ENCODE data around the gene TULP4.
A peak's percentile ranks its signal among the peaks of the same experiment; 100 is the strongest.
"Not testable (repeated sequence)": the region's sequence is repeated elsewhere in the genome, so short reads cannot be mapped to it uniquely, and the experiment has no call there.

The TULP4 gene

DNA sequence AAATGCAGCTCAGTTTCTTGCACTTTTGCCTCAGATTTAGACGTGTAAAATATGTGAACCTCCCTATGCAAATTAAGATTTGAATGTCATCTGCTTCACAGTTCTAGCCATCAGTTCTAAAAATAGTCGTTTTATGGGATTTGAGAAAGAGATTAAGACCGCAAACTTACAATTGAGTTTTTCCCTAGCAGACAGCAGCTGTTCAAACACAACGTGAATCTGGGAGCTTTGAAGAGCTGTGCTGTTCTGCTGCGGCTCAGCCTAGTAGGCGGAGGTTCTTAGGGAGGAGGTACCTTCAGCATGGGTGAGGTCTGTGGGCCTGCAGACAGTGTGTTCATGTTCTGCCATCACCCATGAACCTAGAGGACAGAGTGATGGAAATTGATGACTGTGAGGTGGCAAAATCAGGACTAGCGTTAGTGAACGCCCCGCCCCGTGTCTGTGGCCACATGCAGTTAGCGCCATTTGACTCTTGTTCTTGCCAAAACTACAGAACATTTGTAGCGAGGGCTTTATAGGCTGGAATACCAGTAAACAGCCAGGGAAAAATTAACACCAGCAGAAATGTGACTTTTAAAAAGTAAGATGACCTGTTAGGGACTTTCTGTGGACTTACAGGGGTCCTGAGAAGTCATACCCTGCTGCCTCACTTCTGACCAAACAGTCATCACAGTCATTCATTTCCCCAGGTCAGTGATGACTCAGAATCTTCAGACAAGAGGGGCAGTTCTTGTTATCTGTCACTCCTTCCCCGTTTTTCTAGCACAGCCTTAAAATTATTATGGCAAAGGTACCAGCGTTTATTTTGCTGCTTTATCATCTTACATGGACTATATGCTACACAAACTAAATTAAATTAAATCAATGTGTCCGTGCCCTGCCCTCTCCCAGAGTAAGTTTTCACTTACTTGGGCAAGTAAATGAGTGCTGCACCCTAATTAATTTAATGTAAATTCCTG lies 163.4 kb downstream of the TULP4 start:
- DNase-seq: peak; percentile 49 to 52

DNA sequence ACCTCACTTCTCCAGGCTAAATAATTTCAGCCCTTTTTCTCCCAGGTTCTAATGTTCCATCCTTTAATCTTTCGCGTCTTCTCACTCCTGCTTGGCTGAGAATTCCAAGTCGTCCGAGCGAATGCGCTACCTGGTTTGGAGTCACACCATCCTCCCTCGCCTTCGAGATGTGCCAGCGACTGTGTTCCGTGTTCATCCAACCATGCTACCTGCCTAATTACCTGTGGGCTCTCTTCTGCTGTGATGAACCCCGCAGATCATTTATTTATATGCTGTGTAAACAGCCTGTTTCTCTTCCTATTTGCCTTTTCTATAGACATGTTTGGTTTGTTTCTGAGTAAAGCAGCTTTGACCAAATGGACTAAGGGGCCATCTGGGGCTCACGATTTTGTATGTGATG lies 164.1 kb downstream of the TULP4 start:
- peak; percentile 40 to 50 for DNase-seq

DNA sequence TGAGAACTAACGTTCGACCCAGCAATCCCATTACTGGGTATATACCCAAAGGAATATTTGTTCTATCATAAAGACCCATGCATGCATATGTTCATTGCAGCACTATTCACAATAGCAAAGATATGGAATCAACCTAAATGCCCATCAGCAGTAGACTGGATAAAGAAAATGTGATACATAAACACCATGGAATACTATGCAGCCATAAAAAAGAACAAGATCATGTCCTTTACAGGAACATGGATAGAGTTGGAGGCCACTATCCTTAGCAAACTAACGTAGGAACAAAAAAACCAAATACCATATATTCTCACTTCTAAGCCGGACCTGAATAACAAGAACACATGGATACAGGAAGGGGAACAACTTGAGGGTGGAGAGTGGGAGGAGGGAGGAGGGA lies 165.5 kb downstream of the TULP4 start:
- not testable (repeated sequence) for DNase-seq

DNA sequence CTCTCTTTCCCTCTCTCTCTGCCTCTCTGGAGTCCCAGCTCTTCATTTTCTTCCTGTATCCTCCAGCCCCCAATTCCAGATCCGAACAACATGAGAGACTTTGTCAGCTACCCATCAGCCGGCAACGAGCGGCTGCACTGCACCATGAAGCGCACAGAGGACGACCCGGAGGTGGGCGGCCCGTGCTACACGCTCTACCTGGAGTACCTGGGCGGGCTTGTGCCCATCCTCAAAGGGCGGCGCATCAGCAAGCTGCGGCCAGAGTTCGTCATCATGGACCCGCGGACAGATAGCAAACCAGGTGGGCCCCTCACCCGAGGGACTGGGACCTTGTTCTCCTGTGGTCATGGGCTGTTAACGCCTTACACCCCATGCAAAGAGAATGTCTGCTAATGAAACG lies 168.7 kb downstream of the TULP4 start:
- no peak for DNase-seq

DNA sequence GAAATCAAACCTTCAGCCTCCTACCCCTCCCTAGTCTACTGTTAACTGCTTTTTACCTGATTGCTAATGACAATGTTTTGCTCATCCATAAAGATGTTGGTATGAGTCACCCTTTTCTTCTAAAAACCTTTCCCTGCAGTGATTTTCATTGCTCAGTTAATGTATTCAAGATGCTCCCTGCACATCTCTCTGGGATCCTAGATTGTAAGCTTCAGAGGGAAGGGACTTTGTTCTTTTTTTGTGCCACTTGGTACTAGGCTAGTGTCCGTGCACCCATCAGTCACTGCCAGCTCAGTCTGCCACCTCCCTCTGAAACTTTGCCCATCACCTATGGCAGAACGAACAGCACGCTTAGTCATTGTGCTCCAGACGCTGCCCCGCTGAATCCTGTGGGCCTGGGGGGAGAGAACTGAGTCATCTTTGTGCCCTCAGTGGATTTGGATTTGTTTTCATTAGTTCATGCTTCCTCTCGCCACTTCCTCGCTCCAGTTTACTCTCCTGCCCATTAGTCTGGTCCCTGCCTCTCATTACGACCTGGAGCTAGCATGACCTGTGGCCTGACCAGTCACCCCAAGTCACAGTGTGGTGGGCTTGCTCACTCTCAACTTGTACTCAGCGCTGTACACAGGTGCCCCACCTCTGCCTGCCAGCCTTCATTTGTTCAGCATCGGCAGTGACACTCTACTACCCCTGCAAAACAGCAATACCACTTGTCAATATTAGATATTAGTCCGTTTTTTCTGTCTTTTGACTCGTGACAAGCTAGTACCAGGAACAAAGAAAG lies 169.6 kb downstream of the TULP4 start:
- DNase-seq: no peak

DNA sequence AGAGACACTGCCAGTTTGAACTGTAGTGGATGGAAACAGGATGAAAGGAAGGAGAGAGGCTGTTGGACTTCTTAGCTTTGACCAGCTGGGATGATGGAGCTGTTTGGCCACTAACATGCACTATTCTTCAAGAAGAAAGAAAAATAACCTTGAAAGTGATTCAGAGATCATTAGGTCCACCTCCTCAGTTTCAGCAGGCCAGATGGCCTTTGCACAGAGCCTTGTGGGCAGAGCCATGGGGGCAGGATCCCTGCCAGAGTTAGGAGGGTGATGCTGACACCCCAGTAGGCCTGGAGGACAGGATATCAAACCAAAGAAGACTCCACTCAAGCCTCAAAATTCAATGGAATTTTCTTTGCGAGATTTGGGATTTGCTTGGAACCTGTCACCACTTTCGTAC lies 173.2 kb downstream of the TULP4 start:
- DNase-seq: no peak

DNA sequence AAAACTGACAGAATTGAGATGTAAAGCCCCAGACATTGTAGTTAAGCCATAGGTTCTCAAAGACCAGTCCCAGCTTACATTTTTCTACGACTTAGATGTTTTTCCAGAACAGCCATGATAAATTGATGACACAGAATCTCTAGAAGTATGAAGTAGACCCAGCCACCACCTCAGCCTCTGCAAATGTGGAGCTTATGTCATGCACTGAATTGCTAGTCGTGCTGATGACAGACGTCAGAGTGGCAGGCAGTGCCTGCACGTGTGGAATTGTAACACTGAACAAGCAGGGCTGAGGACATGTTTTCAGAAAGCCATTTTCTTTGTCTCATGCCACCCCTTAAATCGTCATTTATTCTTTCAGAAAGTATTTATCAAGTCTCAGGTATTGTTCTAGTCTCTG lies 175.2 kb downstream of the TULP4 start:
- DNase-seq: no peak

DNA sequence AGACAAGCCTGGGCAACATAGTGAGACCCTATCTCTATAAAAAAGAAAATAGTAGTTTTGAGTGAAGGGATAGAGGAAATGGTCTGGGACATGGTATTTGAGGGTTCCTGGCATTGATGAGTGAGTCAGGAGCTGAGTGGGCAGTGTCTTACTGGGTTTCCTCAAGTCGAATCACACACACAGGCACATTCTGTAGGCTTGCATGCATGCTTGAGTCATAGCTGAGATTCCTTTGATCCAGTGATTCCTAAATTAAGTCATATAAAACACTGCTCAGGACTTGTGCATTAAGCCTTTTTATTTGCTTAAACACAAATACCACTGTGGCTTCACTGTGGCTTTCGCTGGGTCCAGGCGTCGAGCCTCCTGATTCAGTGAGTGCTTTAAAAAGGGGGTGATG lies 175.8 kb downstream of the TULP4 start:
- no peak for DNase-seq

DNA sequence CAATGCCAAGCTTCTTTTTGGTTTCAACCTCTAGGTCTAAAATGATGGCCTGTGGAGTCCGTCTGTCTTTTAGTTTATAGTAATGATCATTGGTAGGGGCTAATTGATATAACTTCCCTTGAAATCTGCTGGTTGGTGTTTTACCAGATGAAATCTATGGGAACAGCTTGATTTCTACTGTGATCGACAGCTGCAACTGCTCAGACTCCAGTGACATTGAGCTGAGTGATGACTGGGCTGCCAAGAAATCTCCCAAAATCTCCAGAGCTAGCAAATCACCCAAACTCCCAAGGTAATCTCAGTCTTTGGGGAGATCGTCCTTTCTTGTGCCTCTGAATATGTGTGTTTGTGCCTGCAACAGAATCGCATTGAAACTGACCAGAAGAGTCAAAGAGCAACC lies 177.2 kb downstream of the TULP4 start:
- DNase-seq: no peak

DNA sequence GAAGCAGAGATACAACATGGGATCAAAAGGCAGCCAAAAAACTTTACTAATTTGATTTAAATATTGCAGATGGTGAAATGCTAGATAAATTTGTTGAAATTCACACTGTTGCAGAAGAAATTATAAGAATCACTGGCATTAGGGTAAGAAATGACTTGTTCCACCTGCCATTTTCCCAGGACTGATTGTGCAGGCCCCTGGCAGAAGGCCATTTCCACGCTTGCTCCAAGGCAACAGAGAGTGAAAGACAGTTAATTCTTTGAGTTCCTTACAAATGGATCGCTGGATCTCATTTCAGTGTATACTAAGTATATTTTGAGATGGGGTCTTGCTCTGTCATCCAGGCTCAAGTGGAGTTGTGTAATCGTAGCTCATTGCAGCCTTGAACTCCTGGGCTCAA lies 180.6 kb downstream of the TULP4 start:
- DNase-seq: no peak

DNA sequence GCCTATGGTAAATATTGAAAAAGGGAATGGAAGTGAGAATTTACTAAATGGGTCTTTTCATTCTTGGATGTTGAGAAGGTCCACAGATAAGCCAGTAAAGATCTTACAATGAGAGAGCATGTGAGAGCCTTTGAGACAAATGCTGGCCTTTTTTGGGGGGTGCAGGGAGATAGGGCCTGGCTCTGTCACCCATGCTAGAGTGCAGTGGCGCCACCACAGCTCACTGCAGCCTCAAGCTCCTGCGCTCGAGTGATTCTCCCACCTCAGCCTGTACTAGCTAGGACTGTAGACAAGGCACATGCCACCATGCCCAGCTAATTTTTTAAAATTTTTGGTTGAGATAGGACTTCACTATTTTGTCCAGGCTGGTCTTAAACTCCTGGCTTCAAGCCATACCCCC lies 184.4 kb downstream of the TULP4 start:
- no peak for DNase-seq

DNA sequence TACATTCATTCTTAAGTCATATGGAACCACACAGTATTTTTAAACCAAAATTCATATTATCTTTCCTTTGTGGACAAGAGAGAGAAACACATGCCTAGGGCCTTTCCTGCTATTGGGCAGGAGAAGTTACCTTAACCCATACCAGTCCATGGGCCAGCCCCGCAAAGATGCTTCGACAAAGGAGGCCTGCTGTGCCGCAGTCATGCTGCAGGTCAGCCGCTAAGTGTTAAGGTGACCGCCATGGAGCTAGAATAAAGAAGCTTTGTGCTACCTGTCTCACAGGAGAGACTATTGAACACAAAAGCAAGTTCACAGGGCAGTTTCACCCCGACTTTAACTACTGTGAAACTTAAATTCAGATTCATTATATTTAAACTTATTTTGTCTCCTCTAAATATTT lies 185.4 kb downstream of the TULP4 start:
- DNase-seq: no peak

DNA sequence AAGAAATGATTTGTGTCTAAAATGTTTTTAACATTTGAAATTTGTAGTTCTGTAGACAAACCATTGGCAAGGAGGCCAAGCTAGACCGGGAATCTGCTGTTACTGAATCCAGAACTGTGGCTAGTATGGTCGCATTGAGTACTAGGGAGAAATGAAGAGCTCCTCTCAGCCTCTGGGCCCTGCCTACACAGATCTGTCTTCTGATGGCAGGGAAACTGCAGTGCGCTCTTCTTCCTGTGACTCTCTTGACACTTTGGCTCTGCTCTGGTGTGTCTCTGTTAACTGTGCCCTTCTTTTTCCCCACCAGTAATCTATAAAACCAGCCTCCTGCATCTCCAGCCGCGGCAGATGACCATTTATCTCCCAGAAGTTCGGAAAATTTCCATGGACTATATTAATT lies 186.1 kb downstream of the TULP4 start:
- DNase-seq: no peak

DNA sequence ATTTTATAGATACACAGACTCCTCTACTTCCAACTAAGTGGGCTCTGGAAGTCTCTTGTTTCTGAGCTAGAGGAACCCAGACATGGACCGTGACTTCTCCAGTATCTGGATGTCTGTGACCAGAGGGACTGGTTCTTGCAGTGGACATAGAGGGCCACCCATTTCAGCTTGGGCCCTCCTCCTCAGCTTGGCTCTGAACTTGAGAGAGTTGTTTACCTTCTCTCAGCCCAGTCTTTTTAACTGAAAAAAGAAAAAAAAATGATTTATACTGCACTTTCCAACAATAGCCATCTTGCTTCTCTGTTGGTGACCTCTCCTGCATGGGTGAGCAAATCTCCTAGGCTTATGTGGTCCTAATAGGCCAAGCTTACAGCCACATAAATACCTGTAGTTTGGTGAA lies 187.3 kb downstream of the TULP4 start:
- DNase-seq: no peak

DNA sequence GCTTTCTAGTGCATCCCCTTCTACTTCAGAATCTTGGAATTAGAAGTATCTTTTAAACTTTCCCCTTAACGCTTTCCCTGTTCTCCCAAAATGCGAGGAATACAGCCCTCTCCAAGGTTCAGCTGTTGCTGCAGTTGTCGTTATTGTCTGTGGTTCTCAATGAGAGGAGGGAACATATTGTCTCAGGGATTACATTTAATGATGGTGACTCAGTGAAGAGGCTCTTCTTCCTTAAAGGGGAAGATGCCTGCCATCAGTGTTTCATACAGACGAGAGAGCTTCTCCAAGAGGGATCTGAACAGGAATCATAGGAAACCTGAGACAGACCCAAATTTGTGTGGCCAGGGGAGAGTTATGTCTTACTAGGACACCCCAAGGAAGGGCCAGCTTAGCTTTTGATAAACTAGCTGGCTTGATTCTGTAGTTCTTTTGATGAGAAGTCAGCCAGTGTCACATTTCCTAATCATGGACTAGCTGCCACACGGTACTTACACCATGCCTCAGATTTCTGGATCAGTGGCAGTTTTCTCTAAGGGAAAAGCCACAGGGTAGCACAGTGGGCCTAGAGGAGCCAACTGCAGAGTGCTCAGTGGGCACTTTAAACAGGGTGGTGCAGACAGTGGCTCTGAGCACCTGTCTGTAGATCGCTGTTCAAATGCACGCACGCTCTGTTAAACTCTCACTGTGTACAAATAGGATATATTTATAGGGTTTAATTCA lies 187.9 kb downstream of the TULP4 start:
- DNase-seq: peak in 1 of 2 experiments; percentile 4

DNA sequence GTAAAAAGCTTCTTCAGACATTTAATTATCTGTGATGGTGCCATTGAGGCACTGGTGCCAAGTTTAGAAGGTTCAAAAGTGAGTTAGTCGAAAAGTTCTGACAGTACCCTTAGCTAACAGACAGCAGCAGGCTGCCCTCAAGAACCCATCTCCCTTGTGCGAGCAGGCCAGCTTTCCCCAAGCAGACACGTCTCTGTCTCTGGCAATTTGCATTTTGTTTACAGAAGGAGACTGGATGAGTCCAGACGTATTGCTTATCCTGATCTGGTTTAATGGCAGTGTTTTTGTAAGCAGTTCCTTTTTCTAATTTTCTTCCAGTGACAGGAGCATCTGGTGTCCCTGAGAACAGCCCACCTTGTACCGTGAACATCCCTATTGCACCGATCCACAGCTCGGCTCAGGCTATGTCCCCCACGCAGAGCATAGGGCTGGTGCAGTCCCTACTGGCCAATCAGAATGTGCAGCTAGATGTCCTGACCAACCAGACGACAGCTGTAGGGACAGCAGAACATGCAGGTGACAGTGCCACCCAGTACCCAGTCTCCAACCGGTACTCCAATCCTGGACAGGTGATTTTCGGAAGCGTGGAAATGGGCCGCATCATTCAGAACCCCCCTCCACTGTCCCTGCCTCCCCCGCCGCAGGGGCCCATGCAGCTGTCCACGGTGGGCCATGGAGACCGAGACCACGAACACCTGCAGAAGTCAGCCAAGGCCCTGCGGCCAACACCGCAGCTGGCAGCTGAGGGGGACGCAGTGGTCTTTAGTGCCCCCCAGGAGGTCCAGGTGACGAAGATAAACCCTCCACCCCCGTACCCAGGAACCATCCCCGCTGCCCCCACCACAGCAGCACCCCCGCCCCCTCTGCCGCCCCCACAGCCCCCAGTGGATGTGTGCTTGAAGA lies 189.3 kb downstream of the TULP4 start:
- no peak for DNase-seq

DNA sequence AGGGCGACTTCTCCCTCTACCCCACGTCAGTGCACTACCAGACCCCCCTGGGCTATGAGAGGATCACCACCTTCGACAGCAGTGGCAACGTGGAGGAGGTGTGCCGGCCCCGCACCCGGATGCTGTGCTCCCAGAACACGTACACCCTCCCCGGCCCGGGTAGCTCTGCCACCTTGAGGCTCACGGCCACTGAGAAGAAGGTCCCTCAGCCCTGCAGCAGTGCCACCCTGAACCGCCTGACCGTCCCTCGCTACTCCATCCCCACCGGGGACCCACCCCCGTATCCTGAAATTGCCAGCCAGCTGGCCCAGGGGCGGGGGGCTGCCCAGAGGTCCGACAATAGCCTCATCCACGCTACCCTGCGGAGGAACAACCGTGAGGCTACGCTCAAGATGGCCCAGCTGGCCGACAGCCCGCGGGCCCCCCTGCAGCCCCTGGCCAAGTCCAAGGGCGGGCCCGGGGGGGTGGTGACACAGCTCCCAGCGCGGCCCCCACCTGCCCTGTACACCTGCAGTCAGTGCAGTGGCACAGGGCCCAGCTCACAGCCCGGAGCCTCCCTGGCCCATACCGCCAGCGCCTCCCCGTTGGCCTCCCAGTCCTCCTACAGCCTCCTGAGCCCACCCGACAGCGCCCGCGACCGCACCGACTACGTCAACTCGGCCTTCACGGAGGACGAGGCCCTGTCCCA lies 190.1 kb downstream of the TULP4 start:
- no peak for DNase-seq

DNA sequence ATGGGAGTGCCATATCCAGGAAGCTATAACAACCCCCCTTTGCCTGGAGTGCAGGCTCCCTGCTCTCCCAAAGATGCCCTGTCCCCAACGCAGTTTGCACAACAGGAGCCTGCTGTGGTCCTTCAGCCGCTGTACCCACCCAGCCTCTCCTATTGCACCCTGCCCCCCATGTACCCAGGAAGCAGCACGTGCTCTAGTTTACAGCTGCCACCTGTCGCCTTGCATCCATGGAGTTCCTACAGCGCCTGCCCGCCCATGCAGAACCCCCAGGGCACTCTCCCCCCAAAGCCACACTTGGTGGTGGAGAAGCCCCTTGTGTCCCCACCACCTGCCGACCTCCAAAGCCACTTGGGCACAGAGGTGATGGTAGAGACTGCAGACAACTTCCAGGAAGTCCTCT lies 191.0 kb downstream of the TULP4 start:
- DNase-seq: no peak

DNA sequence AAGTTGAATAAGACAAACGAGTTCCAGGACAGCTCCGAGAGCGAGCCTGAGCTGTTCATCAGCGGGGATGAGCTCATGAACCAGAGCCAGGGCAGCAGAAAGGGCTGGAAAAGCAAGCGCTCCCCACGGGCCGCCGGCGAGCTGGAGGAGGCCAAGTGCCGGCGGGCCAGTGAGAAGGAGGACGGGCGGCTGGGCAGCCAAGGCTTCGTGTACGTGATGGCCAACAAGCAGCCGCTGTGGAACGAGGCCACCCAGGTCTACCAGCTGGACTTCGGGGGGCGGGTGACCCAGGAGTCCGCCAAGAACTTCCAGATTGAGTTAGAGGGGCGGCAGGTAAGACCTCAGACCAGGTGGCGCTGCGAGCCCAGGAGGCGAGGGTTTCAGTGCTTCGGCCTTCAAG lies 191.6 kb downstream of the TULP4 start:
- no peak for DNase-seq

DNA sequence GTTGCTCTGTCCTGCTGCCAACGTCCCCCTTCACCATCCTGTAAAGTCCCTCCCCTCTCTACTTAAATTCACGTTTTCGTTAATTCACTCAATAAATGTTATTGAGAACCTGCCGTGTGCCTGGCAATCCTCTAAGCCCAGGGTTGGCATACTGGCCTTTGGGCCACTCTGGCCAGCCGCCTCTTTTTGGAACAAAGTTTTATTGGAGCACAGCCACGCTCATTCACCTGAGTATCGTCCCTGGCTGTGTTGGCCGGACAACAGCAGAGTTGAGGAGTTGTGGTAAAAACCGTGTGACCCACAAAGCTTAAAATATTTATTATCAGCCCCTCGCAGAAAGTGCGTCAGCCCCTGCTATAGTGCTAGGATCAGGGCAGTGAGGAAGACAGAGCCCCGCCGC lies 192.9 kb downstream of the TULP4 start:
- DNase-seq: no peak

DNA sequence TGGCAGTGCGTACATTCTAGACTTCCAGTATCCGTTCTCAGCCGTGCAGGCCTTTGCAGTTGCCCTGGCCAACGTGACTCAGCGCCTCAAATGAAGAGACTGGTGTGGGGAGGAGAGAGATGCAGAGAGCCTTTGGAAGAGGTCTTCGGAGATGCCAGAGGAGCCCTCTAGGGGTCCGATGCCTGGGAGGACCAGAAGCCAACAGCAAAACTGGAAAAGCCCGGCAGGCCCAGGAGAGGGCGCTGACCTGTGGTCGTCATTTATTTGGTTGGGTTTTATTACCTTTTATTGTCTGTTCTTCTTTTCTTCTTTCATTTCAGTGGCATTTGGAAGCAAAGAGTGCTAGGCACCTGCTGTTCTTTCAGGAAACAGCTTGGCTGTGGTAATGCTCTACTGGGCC lies 194.3 kb downstream of the TULP4 start:
- peak; percentile 28 to 44 for DNase-seq

DNA sequence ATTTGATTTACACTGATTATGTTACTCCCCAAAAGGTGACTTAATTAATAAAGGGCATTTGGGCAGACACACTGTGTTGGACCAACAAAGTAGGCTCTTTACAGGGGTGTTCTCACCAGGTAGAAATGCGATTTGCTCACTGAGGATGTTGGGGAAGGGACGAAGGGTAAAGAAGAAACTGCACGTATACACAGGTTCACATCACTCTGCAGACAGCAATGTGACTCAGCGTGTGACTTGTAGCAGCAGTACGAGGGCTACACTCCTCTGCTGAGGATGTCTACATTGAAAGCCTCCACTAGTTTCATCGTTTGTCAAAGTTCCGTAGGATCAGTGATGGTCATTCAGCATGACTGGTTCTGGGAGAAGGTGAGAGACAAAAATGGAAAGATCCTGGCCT lies 194.9 kb downstream of the TULP4 start:
- DNase-seq: no peak

All from NCI-H1930 (cell line).